Left lobe of liver (tissue), 2 donors: ENCODE measurements around the gene PID1. TPM values are rescaled to one million over a fixed set of nuclear protein-coding genes. Genes with fewer than 3 reads are reported as not detected.

ENCODE experiments used
- ATAC-seq: fragments of 200-7000 bp; cut with Tn5 transposase; one replicate; pipeline ENCODE4 v1.9.1; 2020; ENCODE audit warnings: mild to moderate bottlenecking, moderate library complexity
- DNase-seq: peaks from one replicate; pipeline ENCODE4 v3.0.0-alpha.2; 2020; ENCODE audit warnings: low spot score
- total RNA-seq: library from RNA; stranded (reverse); gene quantifications from one replicate; pipeline ENCODE4 v1.2.1, GENCODE V29; 2021
- donor health status: DM: no; HTN: no; CAD: no; lungs with moderate emphysema.
- donor health status: DM: no; HTN: yes; CAD: no.

Gene PID1
- total RNA-seq, 1 donor from 2014 or later, result 83.3 TPM

- no peak for ATAC-seq
Observed at GRCh38 chr2:229173825-229174359, 97.2 kb downstream of the PID1 start.

GRCh38 chr2:229170916-229171315 lies 100.2 kb downstream of the PID1 start:
- DNase-seq (no peak), ATAC-seq (peak; percentile 16)

More at GRCh38 chr2:229173825-229174359, 97.2 kb downstream of the PID1 start:
- no peak for DNase-seq

- DNase-seq (no peak), ATAC-seq (no peak)
Observed at GRCh38 chr2:229170171-229170570, 100.9 kb downstream of the PID1 start.

- peak; percentile 36 for ATAC-seq
- DNase-seq, result no peak
Observed at GRCh38 chr2:229169751-229170150, 101.3 kb downstream of the PID1 start.

GRCh38 chr2:229164545-229165249 lies 106.4 kb downstream of the PID1 start:
- ATAC-seq (peak; percentile 55), DNase-seq (peak; percentile 60)

- ATAC-seq, result peak; percentile 56
- DNase-seq, result peak; percentile 74
Observed at GRCh38 chr2:229163893-229164292, 107.2 kb downstream of the PID1 start.

DNA sequence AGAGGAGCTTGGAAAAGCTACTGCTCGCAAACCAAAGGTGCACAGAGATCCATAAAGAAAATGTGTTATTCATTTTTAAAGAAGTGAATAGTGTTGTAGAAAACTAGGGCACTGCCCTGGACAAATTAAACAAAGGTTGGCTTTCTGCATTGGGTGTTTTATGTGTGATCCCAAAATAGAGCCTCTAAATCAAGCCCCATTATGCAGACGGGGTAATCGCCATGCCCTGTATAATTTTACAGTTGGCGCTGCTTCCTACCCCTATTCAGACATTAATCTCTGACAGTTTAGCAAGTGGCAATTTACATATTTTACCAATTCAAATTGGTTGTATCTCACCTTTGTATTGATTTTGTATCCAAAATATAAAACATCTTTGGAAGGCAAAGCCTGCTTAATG lies 109.1 kb downstream of the PID1 start:
- DNase-seq, result no peak
- no peak for ATAC-seq

GRCh38 chr2:229160984-229161383 lies 110.1 kb downstream of the PID1 start:
- ATAC-seq, result no peak
- peak; percentile 50 for DNase-seq

DNA sequence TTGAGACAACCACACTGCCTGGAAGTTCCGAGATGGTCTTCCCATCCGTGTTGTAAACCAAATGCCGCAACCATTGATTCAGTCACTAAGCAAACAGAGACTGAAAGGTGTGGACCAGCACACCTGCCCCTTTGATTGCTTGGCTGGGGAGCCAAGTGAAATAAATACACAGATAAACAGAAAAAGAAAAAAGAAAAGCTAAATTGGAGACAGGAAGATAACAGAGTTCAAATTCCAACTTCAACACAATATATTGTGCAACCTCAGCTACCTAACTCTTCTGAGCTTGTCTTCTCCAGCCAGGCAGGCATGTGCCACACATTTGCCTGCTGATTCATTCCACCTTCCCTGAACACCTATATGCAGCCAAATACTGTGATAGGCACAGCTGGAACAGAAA lies 110.9 kb downstream of the PID1 start:
- DNase-seq, result peak; percentile 84
- peak; percentile 76 for ATAC-seq

GRCh38 chr2:229159405-229159804 lies 111.7 kb downstream of the PID1 start:
- ATAC-seq, result no peak
- DNase-seq, result no peak

DNA sequence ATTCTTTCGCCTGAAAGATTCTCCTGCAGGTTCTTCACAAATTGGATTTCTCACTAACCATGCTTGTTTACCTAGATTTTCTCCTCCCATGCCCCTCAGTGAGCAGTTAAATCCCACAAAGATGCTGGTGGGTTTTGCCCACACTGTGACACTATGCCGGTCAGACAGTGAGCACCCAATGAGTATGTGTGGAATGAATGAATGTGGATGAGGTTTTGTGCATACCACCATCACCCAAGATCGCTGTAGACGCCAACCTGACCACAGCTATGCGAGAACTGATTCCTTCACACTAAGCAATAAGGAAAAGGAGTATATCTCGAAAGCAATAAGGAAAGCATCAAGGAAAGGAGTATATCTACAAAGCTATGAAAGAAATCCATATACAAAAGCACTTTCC lies 116.7 kb downstream of the PID1 start:
- no peak for ATAC-seq

DNA sequence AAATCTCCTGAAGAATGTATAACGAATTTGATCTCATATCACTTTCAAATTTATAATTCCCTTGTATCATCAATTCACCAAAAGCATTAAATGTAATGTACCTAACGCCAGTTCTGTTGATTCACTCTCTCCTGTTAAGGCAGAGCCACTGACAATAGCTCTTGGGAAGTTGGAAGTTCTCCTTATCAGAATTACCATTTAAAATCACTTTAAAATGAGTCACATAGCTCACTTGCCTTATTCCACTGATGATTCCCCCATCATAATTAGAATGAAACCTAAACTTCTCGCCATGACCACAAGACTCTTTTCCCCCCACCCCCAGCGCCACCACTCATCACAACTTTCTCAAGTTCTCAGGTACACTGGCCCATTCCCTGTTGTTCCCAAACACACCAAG lies 117.1 kb downstream of the PID1 start:
- DNase-seq (no peak), ATAC-seq (no peak)

More for the DNA sequence above, 116.7 kb downstream of the PID1 start:
- no peak for DNase-seq

GRCh38 chr2:229153267-229153666 lies 117.8 kb downstream of the PID1 start:
- ATAC-seq, result peak; percentile 71
- no peak for DNase-seq

DNA sequence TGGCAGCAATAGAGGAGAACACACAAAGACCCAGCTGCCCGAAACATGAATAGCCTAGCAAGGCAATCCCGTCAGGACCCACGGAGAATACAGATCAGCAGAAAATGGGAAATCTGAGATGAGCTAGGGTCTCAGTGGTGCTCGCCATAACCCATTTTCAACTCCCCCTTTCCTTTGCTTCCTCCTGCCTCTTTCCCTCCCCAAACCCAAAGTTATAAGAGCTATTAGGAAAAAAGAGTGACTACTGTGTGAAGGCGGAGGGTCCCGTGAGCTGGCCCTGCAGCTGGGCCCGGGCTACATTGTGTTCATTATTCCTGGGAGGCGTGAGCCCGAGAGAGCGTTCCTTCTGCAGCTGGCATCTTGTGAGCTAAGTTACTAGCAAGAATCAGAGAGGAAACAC lies 118.4 kb downstream of the PID1 start:
- DNase-seq (no peak), ATAC-seq (no peak)

GRCh38 chr2:229150317-229150716 lies 120.8 kb downstream of the PID1 start:
- DNase-seq (no peak), ATAC-seq (no peak)

DNA sequence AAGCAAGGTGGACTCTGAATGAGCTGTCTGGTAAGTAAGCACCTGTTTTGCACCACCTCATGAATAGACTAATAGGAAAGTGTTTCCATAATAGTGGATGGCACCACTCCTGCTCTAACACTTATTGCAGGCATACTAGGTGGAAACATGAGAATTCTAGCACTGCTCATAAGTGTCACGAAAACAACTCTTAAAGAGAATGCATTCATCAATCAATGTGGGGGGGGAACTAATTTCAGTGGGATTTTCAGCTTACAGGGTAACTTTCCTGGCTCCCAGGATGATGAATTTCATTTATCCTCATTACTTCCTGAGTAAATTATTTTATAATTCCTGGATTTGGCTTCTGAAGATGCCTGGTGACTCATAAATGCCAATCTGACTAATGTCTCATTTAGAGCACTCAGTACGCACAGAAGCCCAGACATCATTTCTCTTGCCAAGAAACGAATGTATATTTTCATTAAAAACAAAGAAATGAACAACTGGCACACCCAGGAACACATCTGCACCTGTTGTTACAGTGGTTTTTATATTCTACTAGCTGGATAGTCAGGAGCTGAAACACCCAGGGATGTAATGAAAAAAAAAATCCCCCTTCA lies 129.6 kb downstream of the PID1 start:
- no peak for ATAC-seq
- DNase-seq, result no peak

DNA sequence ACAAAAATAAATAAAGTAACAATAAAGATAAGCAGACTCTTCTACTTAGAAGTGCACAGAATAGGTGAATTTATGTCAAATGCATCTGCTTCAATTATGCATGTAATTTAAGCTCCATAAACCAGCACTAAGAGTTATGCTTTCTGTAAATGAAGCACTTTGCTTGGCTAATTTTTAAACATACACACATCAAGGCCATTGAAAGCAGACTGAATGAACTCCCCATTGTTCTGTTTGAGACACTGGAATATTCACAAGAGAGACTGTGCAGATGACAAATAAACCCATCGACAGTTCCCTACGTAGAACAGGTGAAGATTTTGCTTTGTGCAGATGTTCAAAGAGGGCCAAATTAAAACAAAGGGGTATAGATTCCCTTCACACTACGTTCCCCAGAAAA lies 133.4 kb downstream of the PID1 start:
- no peak for ATAC-seq

DNA sequence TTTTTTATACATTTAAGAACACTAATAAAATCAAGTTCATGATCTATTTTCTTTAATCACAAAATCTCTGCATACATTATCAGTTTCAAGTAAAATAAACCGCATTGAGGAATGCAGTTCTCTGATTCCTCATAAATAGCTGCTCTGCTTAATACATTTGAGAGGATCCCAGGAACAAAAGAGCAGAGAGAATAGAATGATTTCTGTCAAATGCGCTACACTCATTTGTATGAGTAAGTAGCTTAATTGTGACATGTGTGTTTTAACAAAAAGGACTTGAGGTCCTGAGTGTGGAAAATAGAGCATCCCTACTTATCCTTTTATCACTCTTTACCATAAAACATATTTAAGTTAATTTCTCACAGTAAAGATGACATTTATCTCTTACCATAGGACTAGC lies 134.0 kb downstream of the PID1 start:
- DNase-seq (no peak), ATAC-seq (no peak)

More for the DNA sequence above, 133.4 kb downstream of the PID1 start:
- DNase-seq, result no peak

DNA sequence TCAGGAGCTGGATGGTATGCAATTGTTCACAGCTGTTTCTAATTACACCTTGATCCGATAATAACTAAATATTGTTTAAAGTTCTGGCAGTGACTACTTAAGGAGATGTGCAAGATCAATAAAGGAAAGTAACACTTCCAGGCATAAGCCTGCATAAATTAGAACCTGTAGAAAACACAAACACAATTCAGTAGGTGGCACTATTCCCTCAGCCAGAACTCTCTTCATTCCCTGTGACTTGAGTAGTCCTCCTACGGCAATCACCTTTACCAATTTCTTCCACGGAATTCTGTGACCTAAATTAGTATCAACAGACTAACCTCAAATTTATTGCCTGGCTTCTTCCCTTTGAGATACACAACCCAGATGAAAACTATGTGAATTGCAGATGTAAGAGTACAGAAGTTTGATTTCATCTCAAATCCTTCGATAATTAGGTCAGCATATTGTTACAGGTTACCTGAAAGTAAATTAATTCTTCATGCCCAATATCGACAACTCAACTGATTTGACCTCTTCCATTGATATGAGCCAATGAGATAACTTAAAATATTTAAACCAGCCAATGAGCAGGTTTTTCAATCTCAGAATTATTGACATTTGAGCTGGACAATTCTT lies 137.8 kb downstream of the PID1 start:
- ATAC-seq (peak; percentile 88), DNase-seq (no peak)

- no peak for DNase-seq
- ATAC-seq, result no peak
Observed at GRCh38 chr2:229132236-229132635, 138.9 kb downstream of the PID1 start.

GRCh38 chr2:229130522-229130921 lies 140.6 kb downstream of the PID1 start:
- DNase-seq, result no peak
- no peak for ATAC-seq
